ENCODE results near the gene SERPINB8. TPM values are rescaled to one million over a fixed set of nuclear protein-coding genes. Genes with fewer than 3 reads are reported as not detected.
A peak's percentile ranks its signal among the peaks of the same experiment; 100 is the strongest.

The SERPINB8 gene
- total RNA-seq, 2 donors from 2014 or later, result 2.0 to 5.3 TPM

- Histone ChIP-seq H3K36me3 (no peaks in the 10 kb centered on the region), H3K27me3 (replicated peaks; ENCODE audit: insufficient read depth) (no peaks in the 10 kb centered on the region), H3K9me3 (no peaks in the 10 kb centered on the region), H3K27ac (no peak overlapping the region), H3K4me1 (replicated peaks) (no peaks in the 10 kb centered on the region), H3K4me3 (no peak overlapping the region)
- intact Hi-C loops (cut with DNase I), result loop anchor here (5.0 kb wide), 1 partner anchor 32 kb away; no protein-coding TSS in a partner anchor
- TF ChIP-seq POLR2A (IDR thresholded peaks at IDR 0.05), result no peak
- no peak for TF ChIP-seq CTCF (IDR thresholded peaks at IDR 0.05)
- TF ChIP-seq POLR2AphosphoS5 (IDR thresholded peaks at IDR 0.05), result no peak
- DNase-seq (ENCODE audit: low spot score), result no peak
Observed at GRCh38 chr18:63964908-63965307, 5.0 kb upstream of the SERPINB8 start.

- no peak overlapping the region for H3K4me3 ChIP-seq
- no peaks in the 10 kb centered on the region for H3K9me3 ChIP-seq
- no peaks in the 10 kb centered on the region for H3K27me3 ChIP-seq (replicated peaks; ENCODE audit: insufficient read depth)
- no peak for DNase-seq (ENCODE audit: low spot score)
- H3K36me3 ChIP-seq, result no peaks in the 10 kb centered on the region
- TF ChIP-seq CTCF (IDR thresholded peaks at IDR 0.05) (no peak), POLR2AphosphoS5 (IDR thresholded peaks at IDR 0.05) (no peak), POLR2A (IDR thresholded peaks at IDR 0.05) (no peak)
- intact Hi-C loops (cut with DNase I), result no loop called here
- WGBS, result 70% methylated on average over 5 of the region's 5 CpGs
- H3K4me1 ChIP-seq (replicated peaks), result no peaks in the 10 kb centered on the region
- no peak overlapping the region for H3K27ac ChIP-seq
Observed at GRCh38 chr18:63965716-63966330, 4.1 kb upstream of the SERPINB8 start.

- Histone ChIP-seq H3K27ac (peak overlapping the region; percentile 92 to 95), H3K27me3 (replicated peaks; ENCODE audit: insufficient read depth) (no peaks in the 10 kb centered on the region), H3K36me3 (no peaks in the 10 kb centered on the region), H3K4me1 (replicated peaks) (no peaks in the 10 kb centered on the region), H3K9me3 (no peaks in the 10 kb centered on the region), H3K4me3 (peak overlapping the region; percentile 69 to 74)
- intact Hi-C loops (cut with DNase I), result no loop called here
- DNase-seq (ENCODE audit: low spot score), result peak; percentile 35
- WGBS, result 16% methylated on average over 18 of the region's 18 CpGs
- TF ChIP-seq POLR2A (IDR thresholded peaks at IDR 0.05) (no peak), CTCF (IDR thresholded peaks at IDR 0.05) (no peak), POLR2AphosphoS5 (IDR thresholded peaks at IDR 0.05) (no peak)
Observed at GRCh38 chr18:63970809-63971205, 926 bp downstream of the SERPINB8 start.

GRCh38 chr18:63971320-63972001, 1.6 kb downstream of the SERPINB8 start:
- Histone ChIP-seq H3K4me1 (replicated peaks) (no peaks in the 10 kb centered on the region), H3K27me3 (replicated peaks; ENCODE audit: insufficient read depth) (no peaks in the 10 kb centered on the region), H3K36me3 (no peaks in the 10 kb centered on the region), H3K4me3 (peak overlapping the region in 1 of 2 donors; percentile 74), H3K27ac (peak overlapping the region; percentile 92 to 95), H3K9me3 (no peaks in the 10 kb centered on the region)
- intact Hi-C loops (cut with DNase I), result no loop called here
- TF ChIP-seq CTCF (IDR thresholded peaks at IDR 0.05), result no peak
- no peak for TF ChIP-seq POLR2AphosphoS5 (IDR thresholded peaks at IDR 0.05)
- no peak for TF ChIP-seq POLR2A (IDR thresholded peaks at IDR 0.05)
- 54% methylated on average over 13 of the region's 13 CpGs for whole genome bisulfite sequencing
- no peak for DNase-seq (ENCODE audit: low spot score)

GRCh38 chr18:63972002-63972376, 2.1 kb downstream of the SERPINB8 start:
- 71% methylated on average over 5 of the region's 5 CpGs for WGBS
- intact Hi-C loops (cut with DNase I), result no loop called here
- Histone ChIP-seq H3K9me3 (no peaks in the 10 kb centered on the region), H3K4me3 (no peak overlapping the region), H3K4me1 (replicated peaks) (no peaks in the 10 kb centered on the region), H3K27ac (no peak overlapping the region), H3K27me3 (replicated peaks; ENCODE audit: insufficient read depth) (no peaks in the 10 kb centered on the region), H3K36me3 (no peaks in the 10 kb centered on the region)
- no peak for DNase-seq (ENCODE audit: low spot score)
- no peak for TF ChIP-seq POLR2AphosphoS5 (IDR thresholded peaks at IDR 0.05)
- TF ChIP-seq CTCF (IDR thresholded peaks at IDR 0.05), result no peak
- TF ChIP-seq POLR2A (IDR thresholded peaks at IDR 0.05), result no peak
